ENCODE results near the gene DPP7.

Gene DPP7

GRCh38 chr9:137113385-137114159, 961 bp downstream of the DPP7 start:
- no peak for FAIRE-seq
- no peak for DNase-seq (ENCODE audit: insufficient read length, low spot score)

GRCh38 chr9:137112564-137113384, 1.8 kb downstream of the DPP7 start:
- DNase-seq (ENCODE audit: insufficient read length, low spot score) (no peak), FAIRE-seq (no peak)

GRCh38 chr9:137111788-137112563, 2.6 kb downstream of the DPP7 start:
- no peak for FAIRE-seq
- no peak for DNase-seq (ENCODE audit: insufficient read length, low spot score)

- no peak for DNase-seq (ENCODE audit: insufficient read length, low spot score)
- FAIRE-seq = no peak
Measured at GRCh38 chr9:137110911-137111787, 3.4 kb downstream of the DPP7 start.

GRCh38 chr9:137110147-137110910, 4.2 kb downstream of the DPP7 start:
- DNase-seq (ENCODE audit: insufficient read length, low spot score) (no peak), FAIRE-seq (no peak)

- DNase-seq (ENCODE audit: insufficient read length, low spot score) = no peak
- FAIRE-seq = no peak
Measured at GRCh38 chr9:137109250-137110146, 5.0 kb downstream of the DPP7 start.

- no peak for FAIRE-seq
- no peak for DNase-seq (ENCODE audit: insufficient read length, low spot score)
Measured at GRCh38 chr9:137108608-137109249, 5.8 kb downstream of the DPP7 start.

- DNase-seq (ENCODE audit: insufficient read length, low spot score) (no peak), FAIRE-seq (no peak)
Measured at GRCh38 chr9:137107982-137108381, 6.6 kb downstream of the DPP7 start.

GRCh38 chr9:137107312-137107921, 7.1 kb downstream of the DPP7 start:
- FAIRE-seq (no peak), DNase-seq (ENCODE audit: insufficient read length, low spot score) (no peak)

- FAIRE-seq (no peak), DNase-seq (ENCODE audit: insufficient read length, low spot score) (no peak)
Measured at GRCh38 chr9:137106662-137107250, 7.8 kb downstream of the DPP7 start.

GRCh38 chr9:137105814-137106661, 8.5 kb downstream of the DPP7 start:
- no peak for FAIRE-seq
- no peak for DNase-seq (ENCODE audit: insufficient read length, low spot score)

GRCh38 chr9:137103206-137103999, 11.1 kb downstream of the DPP7 start:
- no peak for FAIRE-seq

GRCh38 chr9:137099231-137099630, 15.3 kb downstream of the DPP7 start:
- DNase-seq (ENCODE audit: insufficient read length, low spot score) (no peak), FAIRE-seq (no peak)

More at GRCh38 chr9:137103206-137103999, 11.1 kb downstream of the DPP7 start:
- no peak for DNase-seq (ENCODE audit: insufficient read length, low spot score)

- no peak for FAIRE-seq
- no peak for DNase-seq (ENCODE audit: insufficient read length, low spot score)
Measured at GRCh38 chr9:137097761-137098462, 16.6 kb downstream of the DPP7 start.
